ENCODE data around the gene KLK1.
A peak's percentile ranks its signal among the peaks of the same experiment; 100 is the strongest.

DNA sequence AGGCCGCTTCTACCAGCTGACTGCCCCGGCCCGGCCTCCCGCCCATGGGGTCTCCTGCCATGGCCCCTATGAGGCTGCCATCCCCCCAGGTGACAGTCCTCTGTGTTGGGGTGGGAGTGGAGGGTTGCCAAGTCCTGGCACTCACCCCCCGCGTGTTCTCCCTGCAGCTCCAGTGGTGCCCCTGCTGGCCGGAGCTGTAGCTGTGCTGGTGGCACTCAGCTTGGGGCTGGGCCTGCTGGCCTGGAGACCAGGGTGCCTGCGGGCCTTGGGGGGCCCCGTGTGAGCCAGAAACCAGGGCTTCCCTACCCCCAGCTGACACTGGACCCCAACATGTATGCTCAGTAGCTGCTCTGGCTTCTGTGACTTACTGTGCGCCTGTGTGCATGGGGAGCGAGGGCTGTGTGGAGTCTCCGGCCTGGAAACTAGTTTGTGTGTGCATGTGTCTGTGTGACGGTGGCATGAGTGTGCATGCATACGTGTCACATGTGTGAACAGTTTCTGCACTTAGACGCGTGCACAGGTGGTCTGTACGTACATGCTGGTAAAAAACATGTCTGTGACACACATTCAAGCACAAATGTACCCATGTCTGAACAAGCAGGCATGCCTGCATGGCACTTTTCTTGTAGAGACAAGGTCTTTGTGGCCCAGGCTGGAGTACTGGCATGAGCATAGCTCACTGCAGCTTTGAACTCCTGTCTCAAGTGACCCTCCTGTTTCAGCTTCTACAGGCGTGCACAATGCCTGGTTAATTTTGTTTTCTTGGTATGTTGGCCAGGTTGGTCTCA, 28.5 kb downstream of the KLK1 start:
- no peak for TF ChIP-seq SPI1 (IDR thresholded peaks at IDR 0.05; ENCODE audit: low read depth, low read length)
- peak; percentile 80 for TF ChIP-seq POLR2A (IDR thresholded peaks at IDR 0.05; ENCODE audit: low read depth, low read length)
- peak; percentile 77 for TF ChIP-seq POLR2AphosphoS5 (IDR thresholded peaks at IDR 0.05; ENCODE audit: low read depth, low read length)
- TF ChIP-seq TAF1 (IDR thresholded peaks at IDR 0.05; ENCODE audit: low read depth, low read length): no peak
